Measurements from ENCODE around the gene GLB1L. TPM values are rescaled to one million over a fixed set of nuclear protein-coding genes. Genes with fewer than 3 reads are reported as not detected.
"Not testable (repeated sequence)": the region's sequence is repeated elsewhere in the genome, so short reads cannot be mapped to it uniquely, and the experiment has no call there.

Gene GLB1L
- total and polyA plus RNA-seq, 2 donors = 4.2 to 11.3 TPM

DNA sequence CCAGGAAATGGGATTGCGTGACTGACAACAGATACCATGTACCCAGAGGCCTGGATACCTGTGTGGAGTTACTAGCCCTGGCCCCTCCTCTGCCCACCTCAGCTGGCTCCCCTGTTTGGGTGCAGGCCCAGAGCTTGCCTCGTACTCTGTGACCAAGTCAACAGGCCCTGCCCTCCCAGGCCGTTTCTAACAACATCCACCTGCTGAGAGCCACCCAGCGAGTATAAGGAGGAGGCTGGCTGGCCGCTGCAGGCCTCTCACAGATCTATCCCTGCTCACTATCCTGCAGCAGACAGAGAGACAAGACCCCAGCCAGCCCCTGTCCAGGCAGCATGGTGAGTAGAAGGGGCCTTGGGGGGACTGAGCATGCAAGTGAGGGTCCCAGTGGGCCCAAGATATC lies 21.0 kb upstream of the GLB1L start:
- Histone ChIP-seq H3K36me3 (ENCODE audit: control insufficient read depth in 2 of 2, insufficient read depth in 2 of 2, low read length in 1 of 2) (no peaks in the 10 kb centered on the region), H3K9me3 (ENCODE audit: control insufficient read depth in 2 of 2, insufficient read depth in 1 of 2, low read length in 1 of 2) (no peaks in the 10 kb centered on the region), H3K4me1 (ENCODE audit: control insufficient read depth in 2 of 2, insufficient read depth in 2 of 2, low read length in 2 of 2) (peaks cover 3% of the 10 kb centered on the region in 2 donors), H3K27me3 (ENCODE audit: control insufficient read depth in 2 of 2, insufficient read depth in 1 of 2, low read length in 1 of 2) (peaks cover 0 to 7% of the 10 kb centered on the region in 2 donors), H3K27ac (ENCODE audit: low read depth in 1 of 2, low read length in 1 of 2) (no peak overlapping the region), H3K4me3 (ENCODE audit: low read length in 2 of 2) (no peak overlapping the region)
- WGBS = 94% methylated on average over 5 of the region's 5 CpGs
- no peak for DNase-seq (ENCODE audit: low read depth in 6 of 9, low spot score in 9 of 9)

DNA sequence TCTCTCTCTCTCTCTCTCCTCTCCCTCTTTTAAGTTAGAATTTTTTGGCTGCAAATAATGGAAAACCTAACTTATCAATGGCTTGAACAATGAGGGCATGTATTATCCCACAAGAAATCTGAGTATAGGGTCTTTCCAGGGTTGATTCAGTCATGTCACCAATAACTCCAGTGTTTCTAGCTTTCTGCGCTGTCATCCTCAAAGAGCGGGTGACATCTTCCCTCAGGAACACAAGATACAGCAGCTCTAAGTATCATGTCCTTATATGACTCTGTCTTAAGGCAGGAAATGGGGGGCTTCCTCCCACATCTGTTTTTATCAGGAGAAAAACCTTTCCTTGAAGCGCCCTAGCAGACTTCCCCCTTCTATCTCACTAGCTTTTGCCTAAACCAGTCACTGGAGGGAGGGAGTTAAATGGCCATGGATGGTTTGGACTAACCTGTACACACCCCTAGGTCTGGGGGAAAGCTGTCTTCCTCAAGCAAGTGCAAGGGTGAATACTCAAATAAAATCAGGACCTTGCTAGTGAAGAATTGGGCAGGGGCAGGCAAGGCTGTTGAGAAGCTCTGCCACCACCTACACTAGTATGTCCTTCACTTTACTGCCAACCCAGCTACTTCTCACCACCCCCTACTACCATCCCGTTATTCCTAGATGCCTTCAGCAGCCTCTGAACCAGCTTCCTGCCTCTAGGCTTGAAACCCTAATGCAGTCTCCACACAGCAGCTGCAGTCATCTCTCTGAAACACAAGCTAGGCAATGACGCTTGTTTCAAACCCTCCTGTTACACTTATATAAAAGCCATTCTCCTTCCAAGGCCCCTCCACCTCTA lies 16.0 kb upstream of the GLB1L start:
- Histone ChIP-seq H3K4me1 (ENCODE audit: control insufficient read depth in 2 of 2, insufficient read depth in 2 of 2, low read length in 2 of 2) (peaks cover 6% of the 10 kb centered on the region in 2 donors), H3K36me3 (ENCODE audit: control insufficient read depth in 2 of 2, insufficient read depth in 2 of 2, low read length in 1 of 2) (no peaks in the 10 kb centered on the region), H3K4me3 (ENCODE audit: low read length in 2 of 2) (no peak overlapping the region), H3K9me3 (ENCODE audit: control insufficient read depth in 2 of 2, insufficient read depth in 1 of 2, low read length in 1 of 2) (no peaks in the 10 kb centered on the region), H3K27me3 (ENCODE audit: control insufficient read depth in 2 of 2, insufficient read depth in 1 of 2, low read length in 1 of 2) (peaks cover 6 to 23% of the 10 kb centered on the region in 2 donors), H3K27ac (ENCODE audit: low read depth in 1 of 2, low read length in 1 of 2) (no peak overlapping the region)
- no peak for DNase-seq (ENCODE audit: low read depth in 6 of 9, low spot score in 9 of 9)
- 46% methylated on average over 5 of the region's 5 CpGs for WGBS

DNA sequence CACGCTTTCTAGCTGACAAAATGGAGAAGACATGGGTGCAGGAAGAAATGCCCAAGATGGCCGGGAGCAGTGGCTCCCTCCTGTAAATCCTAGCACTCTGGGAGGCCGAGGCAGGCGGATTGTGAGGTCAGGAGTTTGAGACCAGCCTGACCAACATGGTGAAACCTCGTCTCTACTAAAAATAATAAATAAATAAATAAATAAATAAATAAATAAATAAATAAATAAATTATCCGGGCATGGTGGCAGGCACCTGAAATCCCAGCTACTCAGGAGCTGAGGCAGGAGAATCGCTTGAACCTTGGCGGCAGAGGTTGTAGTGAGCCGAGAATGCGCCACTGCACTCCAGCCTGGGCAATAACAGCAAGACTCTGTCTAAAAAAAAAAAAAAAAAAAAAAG lies 13.7 kb upstream of the GLB1L start:
- peaks cover 10 to 18% of the 10 kb centered on the region in 2 donors for H3K4me1 ChIP-seq (ENCODE audit: control insufficient read depth in 2 of 2, insufficient read depth in 2 of 2, low read length in 2 of 2)
- not testable (repeated sequence) for H3K4me3 ChIP-seq (ENCODE audit: low read length in 2 of 2); DNase-seq (ENCODE audit: low read depth in 6 of 9, low spot score in 9 of 9); H3K9me3 ChIP-seq (ENCODE audit: control insufficient read depth in 2 of 2, insufficient read depth in 1 of 2, low read length in 1 of 2); H3K27ac ChIP-seq (ENCODE audit: low read depth in 1 of 2, low read length in 1 of 2); H3K36me3 ChIP-seq (ENCODE audit: control insufficient read depth in 2 of 2, insufficient read depth in 2 of 2, low read length in 1 of 2)
- WGBS = 96% methylated on average over 10 of the region's 10 CpGs
- H3K27me3 ChIP-seq (ENCODE audit: control insufficient read depth in 2 of 2, insufficient read depth in 1 of 2, low read length in 1 of 2) = peaks cover 19 to 46% of the 10 kb centered on the region in 2 donors

DNA sequence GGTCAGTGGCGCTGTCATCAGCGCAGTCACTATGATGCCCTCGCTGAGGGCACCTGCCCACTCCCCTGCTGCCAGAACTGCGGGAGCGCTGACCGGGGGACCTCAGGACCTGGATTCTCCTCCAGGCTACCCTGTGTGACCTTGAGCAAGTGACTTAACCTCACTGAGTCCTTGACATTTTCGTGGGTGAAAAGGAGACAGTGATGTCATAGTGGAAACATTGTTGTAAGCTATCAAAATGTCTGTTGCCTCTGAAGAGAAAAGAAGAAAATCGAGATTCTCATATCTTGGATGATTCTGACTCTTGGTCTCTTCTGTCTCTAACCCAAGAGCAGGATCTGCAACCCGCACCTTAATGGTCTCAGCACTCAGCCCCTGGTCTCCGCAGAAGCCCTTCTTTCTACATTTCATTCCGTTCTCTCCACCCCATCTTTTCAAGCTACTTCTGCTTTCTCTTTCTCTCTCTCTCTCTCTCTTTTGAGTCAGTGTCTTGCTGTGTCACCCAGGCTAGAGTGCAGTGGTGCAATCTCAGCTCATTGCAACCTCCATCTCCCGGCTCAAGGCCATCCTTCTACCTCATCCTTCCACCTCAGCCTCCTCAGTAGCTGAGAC lies 9.5 kb upstream of the GLB1L start:
- Histone ChIP-seq H3K4me3 (ENCODE audit: low read length in 2 of 2) (peak overlapping the region; percentile 60 to 74), H3K9me3 (ENCODE audit: control insufficient read depth in 2 of 2, insufficient read depth in 1 of 2, low read length in 1 of 2) (peaks cover 0 to 5% of the 10 kb centered on the region in 2 donors), H3K36me3 (ENCODE audit: control insufficient read depth in 2 of 2, insufficient read depth in 2 of 2, low read length in 1 of 2) (peaks cover 6 to 17% of the 10 kb centered on the region in 2 donors), H3K27me3 (ENCODE audit: control insufficient read depth in 2 of 2, insufficient read depth in 1 of 2, low read length in 1 of 2) (peaks cover 40 to 72% of the 10 kb centered on the region in 2 donors), H3K27ac (ENCODE audit: low read depth in 1 of 2, low read length in 1 of 2) (peak overlapping the region; percentile 12 to 86), H3K4me1 (ENCODE audit: control insufficient read depth in 2 of 2, insufficient read depth in 2 of 2, low read length in 2 of 2) (peaks cover 9 to 49% of the 10 kb centered on the region in 2 donors)
- 6% methylated on average over 12 of the region's 12 CpGs for WGBS
- DNase-seq (ENCODE audit: low read depth in 6 of 9, low spot score in 9 of 9) = peak in 2 of 9 donors; percentile 29 to 63

GRCh38 chr2:219253753-219254589 lies 8.7 kb upstream of the GLB1L start, which contains the start of gene TUBA4A:
Gene TUBA4A (minus strand): TSS chr2:219253918. CDS start chr2:219253858, 60 bp downstream.
- peaks cover 10 to 17% of the 10 kb centered on the region in 2 donors for H3K36me3 ChIP-seq (ENCODE audit: control insufficient read depth in 2 of 2, insufficient read depth in 2 of 2, low read length in 1 of 2)
- peaks cover 16 to 57% of the 10 kb centered on the region in 2 donors for H3K4me1 ChIP-seq (ENCODE audit: control insufficient read depth in 2 of 2, insufficient read depth in 2 of 2, low read length in 2 of 2)
- peak within 1 kb of the TSS; percentile 60 to 74 for H3K4me3 ChIP-seq (ENCODE audit: low read length in 2 of 2)
- WGBS = under 1% methylated on average over 76 of the region's 76 CpGs
- peaks cover 0 to 5% of the 10 kb centered on the region in 2 donors for H3K9me3 ChIP-seq (ENCODE audit: control insufficient read depth in 2 of 2, insufficient read depth in 1 of 2, low read length in 1 of 2)
- peak in 8 of 9 donors; percentile 66 to 92 (median 83) for DNase-seq (ENCODE audit: low read depth in 6 of 9, low spot score in 9 of 9)
- H3K27me3 ChIP-seq (ENCODE audit: control insufficient read depth in 2 of 2, insufficient read depth in 1 of 2, low read length in 1 of 2) = peaks cover 40 to 69% of the 10 kb centered on the region in 2 donors
- peak within 1 kb of the TSS; percentile 12 to 86 for H3K27ac ChIP-seq (ENCODE audit: low read depth in 1 of 2, low read length in 1 of 2)

DNA sequence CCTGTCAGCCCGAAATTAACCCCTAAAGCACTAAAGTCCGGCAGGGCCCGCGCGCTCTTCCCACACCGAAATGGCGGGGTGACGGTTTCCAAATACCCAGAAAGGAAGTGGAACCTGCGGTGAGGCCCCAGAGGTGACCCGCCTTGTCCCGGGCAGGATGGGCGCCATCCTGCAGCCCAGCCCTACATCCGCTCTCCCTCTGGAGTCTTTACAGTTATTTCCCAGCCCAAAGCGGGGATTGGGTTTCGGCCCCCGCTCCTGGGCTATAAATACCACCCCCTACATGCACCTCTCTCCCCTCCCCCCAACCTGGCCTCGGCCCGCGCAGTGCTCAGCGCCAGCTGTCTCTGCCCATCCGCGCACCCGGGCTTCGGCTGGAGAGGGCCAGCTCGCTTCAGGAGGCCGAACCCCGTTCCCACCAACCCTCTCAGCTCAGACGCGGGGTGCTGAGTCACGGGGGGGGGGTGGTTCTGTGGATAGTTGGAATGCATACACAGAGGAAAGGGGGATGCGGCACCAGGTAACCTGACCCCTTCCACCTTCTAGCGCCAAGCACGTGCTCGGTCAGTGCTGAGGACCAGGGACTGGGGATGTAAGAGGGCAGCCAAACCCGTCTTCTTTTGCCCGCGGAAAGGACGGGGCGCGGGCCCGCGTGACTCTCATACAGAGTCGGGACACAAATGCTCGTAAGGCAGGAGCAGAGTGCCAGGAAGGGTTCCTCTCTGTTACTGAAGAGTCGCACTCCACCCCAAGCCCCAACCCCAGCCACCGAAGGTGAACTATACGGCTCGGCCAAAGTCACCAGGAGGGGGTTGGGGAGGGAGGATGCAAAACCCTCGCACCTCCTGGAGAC lies 7.9 kb upstream of the GLB1L start, which contains the start of gene TUBA4B:
Gene TUBA4B (plus strand): TSS at position 344 of the 853 bp plus-strand sequence. CDS start 165 bp downstream, at position 509.
- Histone ChIP-seq H3K4me3 (ENCODE audit: low read length in 2 of 2) (peak within 1 kb of the TSS; percentile 60 to 74), H3K4me1 (ENCODE audit: control insufficient read depth in 2 of 2, insufficient read depth in 2 of 2, low read length in 2 of 2) (peaks cover 23 to 65% of the 10 kb centered on the region in 2 donors), H3K27ac (ENCODE audit: low read depth in 1 of 2, low read length in 1 of 2) (peak within 1 kb of the TSS in 1 of 2 donors; percentile 86), H3K36me3 (ENCODE audit: control insufficient read depth in 2 of 2, insufficient read depth in 2 of 2, low read length in 1 of 2) (peaks cover 15 to 22% of the 10 kb centered on the region in 2 donors), H3K27me3 (ENCODE audit: control insufficient read depth in 2 of 2, insufficient read depth in 1 of 2, low read length in 1 of 2) (peaks cover 40 to 63% of the 10 kb centered on the region in 2 donors), H3K9me3 (ENCODE audit: control insufficient read depth in 2 of 2, insufficient read depth in 1 of 2, low read length in 1 of 2) (peaks cover 0 to 5% of the 10 kb centered on the region in 2 donors)
- WGBS = 1% methylated on average over 49 of the region's 49 CpGs
- DNase-seq (ENCODE audit: low read depth in 6 of 9, low spot score in 9 of 9) = peak in 3 of 9 donors; percentile 34 to 53 (median 36)

DNA sequence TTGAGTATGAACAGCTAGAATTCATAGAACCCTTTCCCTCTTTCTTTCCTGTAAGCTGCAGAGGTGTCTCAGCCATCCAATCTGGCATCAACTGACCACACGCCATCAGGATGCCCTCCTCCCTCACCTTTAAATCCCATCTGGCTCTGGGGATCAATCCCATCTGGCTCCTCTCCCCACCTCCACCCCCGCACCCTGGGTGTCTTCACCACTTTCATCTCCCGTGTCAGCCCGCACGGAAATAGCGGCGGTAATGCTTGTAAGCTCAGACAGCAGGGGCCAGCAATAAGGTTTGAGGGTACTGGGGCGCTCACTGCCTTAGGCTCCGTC lies 7.3 kb upstream of the GLB1L start:
- Histone ChIP-seq H3K4me1 (ENCODE audit: control insufficient read depth in 2 of 2, insufficient read depth in 2 of 2, low read length in 2 of 2) (peaks cover 24 to 71% of the 10 kb centered on the region in 2 donors), H3K27ac (ENCODE audit: low read depth in 1 of 2, low read length in 1 of 2) (peak overlapping the region in 1 of 2 donors; percentile 86), H3K4me3 (ENCODE audit: low read length in 2 of 2) (peak overlapping the region; percentile 60 to 74), H3K27me3 (ENCODE audit: control insufficient read depth in 2 of 2, insufficient read depth in 1 of 2, low read length in 1 of 2) (peaks cover 40 to 61% of the 10 kb centered on the region in 2 donors), H3K36me3 (ENCODE audit: control insufficient read depth in 2 of 2, insufficient read depth in 2 of 2, low read length in 1 of 2) (peaks cover 21 to 22% of the 10 kb centered on the region in 2 donors), H3K9me3 (ENCODE audit: control insufficient read depth in 2 of 2, insufficient read depth in 1 of 2, low read length in 1 of 2) (peaks cover 0 to 5% of the 10 kb centered on the region in 2 donors)
- WGBS = 11% methylated on average over 9 of the region's 9 CpGs
- DNase-seq (ENCODE audit: low read depth in 6 of 9, low spot score in 9 of 9) = peak in 1 of 9 donors; percentile 32

GRCh38 chr2:219252084-219252483 lies 6.8 kb upstream of the GLB1L start:
- DNase-seq (ENCODE audit: low read depth in 6 of 9, low spot score in 9 of 9) = no peak
- H3K27ac ChIP-seq (ENCODE audit: low read depth in 1 of 2, low read length in 1 of 2) = peak overlapping the region in 1 of 2 donors; percentile 36
- 94% methylated on average over 5 of the region's 5 CpGs for WGBS
- peak overlapping the region; percentile 60 to 74 for H3K4me3 ChIP-seq (ENCODE audit: low read length in 2 of 2)
- H3K9me3 ChIP-seq (ENCODE audit: control insufficient read depth in 2 of 2, insufficient read depth in 1 of 2, low read length in 1 of 2) = peaks cover 0 to 5% of the 10 kb centered on the region in 2 donors
- peaks cover 21 to 22% of the 10 kb centered on the region in 2 donors for H3K36me3 ChIP-seq (ENCODE audit: control insufficient read depth in 2 of 2, insufficient read depth in 2 of 2, low read length in 1 of 2)
- H3K27me3 ChIP-seq (ENCODE audit: control insufficient read depth in 2 of 2, insufficient read depth in 1 of 2, low read length in 1 of 2) = peaks cover 40 to 59% of the 10 kb centered on the region in 2 donors
- peaks cover 29 to 76% of the 10 kb centered on the region in 2 donors for H3K4me1 ChIP-seq (ENCODE audit: control insufficient read depth in 2 of 2, insufficient read depth in 2 of 2, low read length in 2 of 2)

Measured in thymus (tissue), 11 donors.